ENCODE data around the gene CRYBG1.

The CRYBG1 gene, protein sequence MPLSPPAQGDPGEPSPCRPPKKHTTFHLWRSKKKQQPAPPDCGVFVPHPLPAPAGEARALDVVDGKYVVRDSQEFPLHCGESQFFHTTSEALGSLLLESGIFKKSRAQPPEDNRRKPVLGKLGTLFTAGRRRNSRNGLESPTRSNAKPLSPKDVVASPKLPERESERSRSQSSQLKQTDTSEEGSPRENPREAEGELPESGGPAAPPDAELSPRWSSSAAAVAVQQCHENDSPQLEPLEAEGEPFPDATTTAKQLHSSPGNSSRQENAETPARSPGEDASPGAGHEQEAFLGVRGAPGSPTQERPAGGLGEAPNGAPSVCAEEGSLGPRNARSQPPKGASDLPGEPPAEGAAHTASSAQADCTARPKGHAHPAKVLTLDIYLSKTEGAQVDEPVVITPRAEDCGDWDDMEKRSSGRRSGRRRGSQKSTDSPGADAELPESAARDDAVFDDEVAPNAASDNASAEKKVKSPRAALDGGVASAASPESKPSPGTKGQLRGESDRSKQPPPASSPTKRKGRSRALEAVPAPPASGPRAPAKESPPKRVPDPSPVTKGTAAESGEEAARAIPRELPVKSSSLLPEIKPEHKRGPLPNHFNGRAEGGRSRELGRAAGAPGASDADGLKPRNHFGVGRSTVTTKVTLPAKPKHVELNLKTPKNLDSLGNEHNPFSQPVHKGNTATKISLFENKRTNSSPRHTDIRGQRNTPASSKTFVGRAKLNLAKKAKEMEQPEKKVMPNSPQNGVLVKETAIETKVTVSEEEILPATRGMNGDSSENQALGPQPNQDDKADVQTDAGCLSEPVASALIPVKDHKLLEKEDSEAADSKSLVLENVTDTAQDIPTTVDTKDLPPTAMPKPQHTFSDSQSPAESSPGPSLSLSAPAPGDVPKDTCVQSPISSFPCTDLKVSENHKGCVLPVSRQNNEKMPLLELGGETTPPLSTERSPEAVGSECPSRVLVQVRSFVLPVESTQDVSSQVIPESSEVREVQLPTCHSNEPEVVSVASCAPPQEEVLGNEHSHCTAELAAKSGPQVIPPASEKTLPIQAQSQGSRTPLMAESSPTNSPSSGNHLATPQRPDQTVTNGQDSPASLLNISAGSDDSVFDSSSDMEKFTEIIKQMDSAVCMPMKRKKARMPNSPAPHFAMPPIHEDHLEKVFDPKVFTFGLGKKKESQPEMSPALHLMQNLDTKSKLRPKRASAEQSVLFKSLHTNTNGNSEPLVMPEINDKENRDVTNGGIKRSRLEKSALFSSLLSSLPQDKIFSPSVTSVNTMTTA (N-terminal part only)

DNA sequence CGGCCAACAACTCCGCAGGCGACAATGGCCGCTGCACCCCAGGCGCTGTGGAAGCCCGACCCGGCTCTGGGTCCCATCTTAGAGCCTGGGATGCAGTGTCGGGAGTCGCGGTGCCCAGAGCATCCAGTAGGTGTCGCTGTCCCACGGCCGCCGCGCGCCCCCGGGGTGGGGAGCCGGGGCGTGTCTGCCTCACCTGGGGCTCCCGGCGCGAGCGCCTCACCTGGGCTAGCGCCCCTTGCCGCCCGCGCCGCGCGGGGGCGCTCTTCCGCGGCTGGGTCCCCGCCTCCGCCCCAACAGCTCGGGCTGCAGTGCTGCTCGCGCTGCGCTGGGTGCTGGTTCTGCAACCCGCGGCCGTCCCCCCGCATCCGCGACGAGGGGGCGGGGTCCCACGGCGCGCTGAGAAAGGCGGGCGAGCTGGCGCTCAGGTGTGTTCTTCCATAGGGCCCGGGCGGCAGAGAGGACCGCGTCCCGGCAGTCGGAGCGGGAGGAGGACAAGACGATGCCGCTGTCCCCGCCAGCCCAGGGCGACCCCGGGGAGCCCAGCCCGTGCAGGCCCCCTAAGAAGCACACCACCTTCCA, at the start of gene CRYBG1:
Gene CRYBG1 (plus strand): TSS at position 308 of the 579 bp plus-strand sequence. CDS start 192 bp downstream, at position 500.
- H3K4me1 Mint-ChIP-seq = peaks cover 11% of the 10 kb centered on the region
- no peaks in the 10 kb centered on the region for H3K9me3 Mint-ChIP-seq
- no peaks in the 10 kb centered on the region for H3K36me3 Mint-ChIP-seq
- H3K27ac Mint-ChIP-seq = no peak within 1 kb of the TSS
- H3K4me3 Mint-ChIP-seq = peak within 1 kb of the TSS; percentile 79
- peaks cover 36% of the 10 kb centered on the region for H3K27me3 Mint-ChIP-seq

DNA sequence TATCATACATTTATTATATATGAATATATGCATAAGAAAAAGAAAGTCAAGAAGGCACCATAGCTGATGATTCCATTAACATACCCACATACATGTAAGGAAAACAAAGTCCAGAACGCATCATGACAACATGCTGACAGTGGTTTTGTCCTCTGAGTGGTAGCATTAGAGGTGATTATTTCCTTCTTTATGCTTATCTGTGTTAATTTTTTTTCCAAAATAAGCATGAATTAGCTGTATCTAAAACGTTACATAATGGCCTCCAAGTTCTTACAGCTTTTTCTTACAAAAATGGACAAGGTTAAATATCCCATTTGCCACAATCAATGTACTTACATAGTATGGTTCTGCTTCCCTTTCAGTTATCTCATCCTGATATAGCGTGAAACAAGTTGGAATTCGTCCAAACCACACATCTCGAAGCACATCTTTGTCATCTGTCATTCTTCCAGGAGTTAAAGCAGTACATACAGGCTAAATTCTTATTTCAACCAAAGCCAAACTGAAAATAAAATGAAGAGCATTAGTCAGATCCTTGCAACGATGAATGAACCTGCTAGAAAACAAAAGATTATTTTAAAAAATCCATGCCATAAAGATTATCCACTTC, 44.6 kb upstream of the CRYBG1 start:
- Mint-ChIP-seq H3K4me3 (no peak overlapping the region), H3K36me3 (peaks cover 21% of the 10 kb centered on the region), H3K4me1 (peaks cover 79% of the 10 kb centered on the region), H3K27ac (no peak overlapping the region), H3K27me3 (no peaks in the 10 kb centered on the region), H3K9me3 (no peaks in the 10 kb centered on the region)

DNA sequence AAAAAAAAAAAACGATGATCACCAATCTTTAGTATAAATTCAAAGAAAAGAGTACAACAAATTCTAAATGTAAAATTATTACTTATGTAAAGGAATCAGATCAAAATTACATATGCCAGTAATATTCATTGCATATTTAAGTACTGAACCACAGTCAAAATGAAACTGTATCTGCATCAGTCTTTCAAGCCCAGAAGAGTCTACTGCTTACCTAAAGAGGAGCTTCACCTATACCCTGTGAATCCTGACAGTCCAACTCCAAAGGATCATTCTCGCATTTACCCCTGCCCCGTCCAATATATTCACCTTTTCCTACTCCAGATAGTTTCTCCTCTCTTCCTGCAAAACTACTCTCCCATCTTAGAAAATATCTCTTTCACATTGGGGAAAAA, 44.1 kb upstream of the CRYBG1 start:
- H3K27me3 Mint-ChIP-seq = no peaks in the 10 kb centered on the region
- peaks cover 17% of the 10 kb centered on the region for H3K36me3 Mint-ChIP-seq
- H3K4me1 Mint-ChIP-seq = peaks cover 77% of the 10 kb centered on the region
- peak overlapping the region; percentile 66 for H3K27ac Mint-ChIP-seq
- no peak overlapping the region for H3K4me3 Mint-ChIP-seq
- no peaks in the 10 kb centered on the region for H3K9me3 Mint-ChIP-seq

DNA sequence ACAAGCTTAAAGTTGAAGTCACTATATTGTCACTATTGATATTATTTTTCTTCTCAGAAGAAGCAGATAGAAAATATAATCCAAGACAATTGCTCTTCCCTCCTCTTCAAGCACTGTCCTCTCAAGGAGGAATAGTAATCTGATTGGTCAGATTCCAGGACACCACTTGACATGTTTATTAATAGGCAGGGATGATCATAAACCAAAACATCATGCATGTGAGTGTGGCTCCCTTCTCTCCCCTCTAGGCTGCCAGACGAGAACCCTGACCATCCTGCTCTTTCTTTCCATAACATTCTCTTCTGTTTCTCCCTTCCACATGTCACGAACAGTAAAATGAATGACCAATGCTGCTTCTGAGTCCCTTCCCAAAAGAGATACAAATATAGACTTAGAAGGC, 42.5 kb upstream of the CRYBG1 start:
- H3K27ac Mint-ChIP-seq = no peak overlapping the region
- no peaks in the 10 kb centered on the region for H3K27me3 Mint-ChIP-seq
- peaks cover 16% of the 10 kb centered on the region for H3K36me3 Mint-ChIP-seq
- H3K4me1 Mint-ChIP-seq = peaks cover 80% of the 10 kb centered on the region
- no peak overlapping the region for H3K4me3 Mint-ChIP-seq
- H3K9me3 Mint-ChIP-seq = no peaks in the 10 kb centered on the region

DNA sequence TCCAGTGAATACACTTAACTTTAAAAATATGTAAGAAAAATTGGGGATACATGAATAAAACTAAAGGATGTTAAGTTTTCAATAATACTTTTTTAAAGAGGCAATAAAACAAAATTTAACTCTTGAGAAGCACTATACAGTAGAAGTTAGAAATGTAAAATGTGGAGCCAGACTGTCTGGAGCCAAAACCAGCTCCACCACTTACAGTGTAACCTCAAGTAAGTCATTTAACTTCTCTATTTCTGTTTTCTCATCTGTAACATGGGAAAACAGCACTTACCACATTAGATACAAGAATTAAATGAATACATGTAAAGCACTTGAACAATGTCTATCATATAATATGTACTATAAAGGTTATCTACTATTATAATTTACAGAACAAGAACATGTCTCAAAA, 41.7 kb upstream of the CRYBG1 start:
- no peaks in the 10 kb centered on the region for H3K9me3 Mint-ChIP-seq
- H3K27ac Mint-ChIP-seq = no peak overlapping the region
- H3K27me3 Mint-ChIP-seq = no peaks in the 10 kb centered on the region
- H3K4me3 Mint-ChIP-seq = no peak overlapping the region
- peaks cover 81% of the 10 kb centered on the region for H3K4me1 Mint-ChIP-seq
- H3K36me3 Mint-ChIP-seq = peaks cover 17% of the 10 kb centered on the region

DNA sequence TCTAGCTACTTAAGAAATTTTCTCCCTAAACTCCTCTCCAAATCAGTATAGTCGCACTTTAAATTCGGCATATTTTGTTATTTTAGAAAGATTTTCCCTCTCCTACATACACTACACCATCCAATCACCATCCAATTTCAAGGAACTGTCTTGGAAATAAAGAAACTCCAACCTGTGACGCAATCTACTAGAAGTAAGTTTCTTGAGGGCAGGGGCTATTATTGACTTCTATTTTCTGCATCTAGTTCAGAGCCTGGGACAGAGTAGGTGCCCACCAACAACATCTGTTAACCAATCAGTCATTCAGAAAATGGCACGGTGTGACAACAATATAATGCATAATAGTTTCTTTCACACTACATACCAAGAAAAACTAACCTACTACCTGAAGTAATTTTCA, 38.6 kb upstream of the CRYBG1 start:
- no peak overlapping the region for H3K27ac Mint-ChIP-seq

DNA sequence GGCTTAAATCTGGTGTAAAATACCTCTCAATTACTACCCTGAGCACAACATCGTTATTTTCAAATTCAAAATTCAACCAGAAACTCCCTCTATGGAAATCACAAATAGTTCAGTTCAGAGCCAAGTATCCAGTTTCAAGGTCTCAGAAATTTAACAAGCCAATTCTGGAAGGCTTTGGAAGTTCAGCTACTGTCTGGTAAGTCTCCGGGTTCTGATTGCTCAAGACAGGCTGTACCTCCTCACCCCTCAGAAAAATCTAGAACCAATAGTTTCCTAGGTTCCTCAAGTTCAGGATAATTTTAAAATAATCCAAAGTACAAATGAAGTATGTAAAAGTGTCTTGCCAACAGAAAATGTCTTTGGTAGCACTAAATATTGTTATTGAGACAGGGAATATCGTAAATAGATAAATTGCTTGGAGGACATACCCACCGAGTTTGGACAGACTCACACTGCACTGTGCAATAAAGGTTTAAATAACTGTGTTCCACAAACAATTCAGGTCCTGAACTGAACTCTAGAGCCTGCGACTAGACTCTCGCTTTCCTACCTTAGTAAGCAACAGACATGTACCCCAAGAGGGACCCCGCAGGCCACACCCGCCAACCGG, 35.7 kb upstream of the CRYBG1 start:
- Mint-ChIP-seq H3K27me3 (no peaks in the 10 kb centered on the region), H3K27ac (peak overlapping the region; percentile 99), H3K9me3 (no peaks in the 10 kb centered on the region), H3K36me3 (peaks cover 9% of the 10 kb centered on the region), H3K4me1 (peaks cover 56% of the 10 kb centered on the region), H3K4me3 (peak overlapping the region; percentile 100)

More for the DNA sequence above, 38.6 kb upstream of the CRYBG1 start:
- Mint-ChIP-seq H3K27me3 (no peaks in the 10 kb centered on the region), H3K4me1 (peaks cover 77% of the 10 kb centered on the region), H3K4me3 (peak overlapping the region; percentile 60), H3K36me3 (peaks cover 12% of the 10 kb centered on the region), H3K9me3 (no peaks in the 10 kb centered on the region)

DNA sequence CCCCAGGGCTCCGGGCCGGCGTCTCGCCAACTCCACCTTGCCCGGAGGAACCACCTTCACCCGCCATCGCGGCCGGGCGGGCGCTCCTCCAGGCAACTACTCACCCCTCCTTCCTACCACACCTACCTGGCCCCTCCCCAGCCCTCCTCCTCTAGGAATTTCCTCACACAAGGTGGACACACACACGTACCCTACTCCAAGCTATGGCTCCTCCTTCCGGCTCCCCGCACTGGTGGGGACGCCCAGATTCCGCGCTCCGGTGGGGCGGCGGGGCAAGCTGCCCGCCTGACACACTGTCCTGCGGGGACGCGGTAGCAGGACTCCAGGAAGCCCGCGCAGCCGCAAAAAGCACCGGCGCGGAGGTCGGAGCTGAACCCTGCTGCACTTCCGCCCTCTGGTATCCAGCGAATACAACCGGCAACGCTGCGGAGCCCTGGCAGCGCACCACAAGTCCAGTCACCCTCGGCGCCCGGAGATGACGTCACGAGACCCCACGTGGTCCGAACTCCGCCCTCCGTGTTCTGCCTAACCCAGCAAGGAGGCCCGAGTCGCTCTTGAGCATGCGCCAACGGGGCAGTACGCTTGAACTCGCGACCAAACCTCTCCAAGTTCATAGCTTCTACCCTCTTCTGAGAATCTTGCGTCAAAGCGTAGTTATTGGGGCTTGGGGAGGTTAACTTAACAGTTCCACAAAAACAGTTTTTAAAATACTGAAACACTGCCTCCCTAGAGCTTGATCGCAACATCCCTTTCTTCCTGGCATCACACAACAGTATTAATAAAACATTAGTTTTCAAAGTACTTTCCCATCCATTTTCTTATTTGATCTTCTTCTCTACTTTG, 35.0 kb upstream of the CRYBG1 start, which contains the start of gene ATG5:
Gene ATG5 (minus strand): TSS at position 425 of the 843 bp plus-strand sequence. CDS start 9,552 bp downstream, outside the sequence.
- Mint-ChIP-seq H3K27me3 (peaks cover 3% of the 10 kb centered on the region), H3K27ac (peak within 1 kb of the TSS; percentile 99), H3K4me1 (peaks cover 49% of the 10 kb centered on the region), H3K9me3 (no peaks in the 10 kb centered on the region), H3K4me3 (peak within 1 kb of the TSS; percentile 100), H3K36me3 (peaks cover 9% of the 10 kb centered on the region)

DNA sequence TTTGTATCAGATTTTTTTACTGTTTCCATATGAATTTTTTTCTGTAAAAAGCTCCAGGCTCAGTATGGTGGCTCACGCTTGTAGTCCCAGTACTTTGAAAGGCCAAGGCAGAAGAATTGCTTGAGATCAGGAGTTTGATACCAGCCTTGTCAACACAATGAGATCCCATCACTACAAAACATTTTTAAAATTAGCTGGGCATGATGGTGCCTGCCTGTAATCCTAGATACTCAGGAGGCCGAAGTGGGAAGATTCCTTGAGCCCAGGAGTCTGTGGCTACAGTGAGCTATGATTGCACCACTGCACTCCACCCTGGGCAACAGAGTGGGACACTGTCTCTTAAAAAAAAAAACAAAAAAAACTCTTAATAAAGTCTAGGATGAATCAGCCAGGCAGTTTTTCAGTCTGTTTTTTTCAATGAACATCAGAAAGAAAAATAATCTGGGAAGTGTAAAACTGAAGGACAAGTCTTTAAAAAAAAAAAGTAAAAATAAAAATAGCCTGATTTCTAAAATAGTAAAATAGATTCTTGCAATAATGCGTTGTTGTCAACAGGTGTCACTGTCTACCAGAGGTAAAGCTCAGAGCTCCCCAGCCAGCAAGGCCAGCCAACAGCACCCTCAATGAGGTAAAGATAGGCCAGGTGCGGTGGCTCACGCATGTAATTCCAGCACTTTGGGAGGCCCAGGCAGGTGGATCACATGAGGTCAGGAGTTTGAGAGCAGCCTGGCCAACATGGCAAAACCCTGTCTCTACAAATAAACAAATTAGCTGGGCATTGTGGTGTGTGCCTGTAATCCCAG, 25.7 kb upstream of the CRYBG1 start:
- Mint-ChIP-seq H3K36me3 (no peaks in the 10 kb centered on the region), H3K4me3 (no peak overlapping the region), H3K27me3 (peaks cover 10% of the 10 kb centered on the region), H3K4me1 (peaks cover 7% of the 10 kb centered on the region), H3K9me3 (no peaks in the 10 kb centered on the region), H3K27ac (no peak overlapping the region)

DNA sequence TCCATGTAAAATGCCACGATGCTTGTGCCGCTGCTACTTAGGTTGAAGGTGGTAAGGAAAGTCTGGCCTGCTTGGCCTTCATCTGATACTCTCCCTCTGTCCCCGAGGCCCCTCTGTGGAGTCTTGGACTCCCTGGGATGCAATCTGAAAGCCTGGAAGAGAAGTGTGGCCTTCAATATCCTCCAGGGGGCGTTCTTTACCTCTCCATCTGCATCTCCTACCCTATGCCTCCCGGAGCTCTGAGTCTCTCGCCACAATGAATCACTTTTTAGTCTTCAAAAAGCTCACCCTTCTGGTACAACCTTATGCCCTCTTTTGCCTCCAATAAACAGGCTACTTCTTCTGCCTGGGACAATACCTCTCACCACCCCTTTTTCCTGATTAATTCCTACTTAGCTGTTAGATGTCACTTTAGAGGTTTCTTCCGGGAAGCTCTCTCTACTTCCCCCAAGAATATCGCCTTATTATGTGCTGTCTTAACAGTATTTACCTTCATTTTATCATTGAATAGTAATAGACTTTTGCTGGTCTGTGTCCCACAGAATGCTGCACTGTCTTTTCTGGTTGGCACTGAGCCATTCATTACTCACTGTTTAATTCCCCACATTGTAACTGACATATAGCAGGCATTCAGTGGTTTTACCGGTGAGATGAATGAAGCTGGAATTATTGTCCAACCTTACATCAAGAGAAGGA, 21.0 kb upstream of the CRYBG1 start:
- Mint-ChIP-seq H3K4me1 (peaks cover 7% of the 10 kb centered on the region), H3K9me3 (no peaks in the 10 kb centered on the region), H3K4me3 (peak overlapping the region; percentile 32), H3K27me3 (peaks cover 6% of the 10 kb centered on the region), H3K36me3 (no peaks in the 10 kb centered on the region), H3K27ac (no peak overlapping the region)

DNA sequence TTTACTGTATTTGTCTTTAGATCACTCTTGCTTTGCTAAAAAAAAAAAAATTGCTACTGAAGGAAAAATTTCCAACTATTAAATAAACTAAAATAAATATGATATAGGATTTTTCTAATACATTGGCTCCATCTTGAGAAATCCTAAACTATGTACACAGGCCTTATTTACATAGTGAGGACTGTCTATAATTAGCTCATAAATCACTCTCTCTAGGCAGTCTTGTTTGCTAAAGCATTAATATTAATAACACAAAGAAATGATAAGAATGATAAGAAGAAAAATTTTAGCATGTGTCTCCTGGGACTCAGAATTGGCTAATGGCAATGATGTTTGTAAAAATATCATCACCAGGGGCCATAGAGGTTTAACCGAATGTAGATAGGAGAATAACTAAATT, 13.3 kb upstream of the CRYBG1 start:
- H3K27me3 Mint-ChIP-seq = peaks cover 7% of the 10 kb centered on the region
- H3K27ac Mint-ChIP-seq = no peak overlapping the region
- peaks cover under 1% of the 10 kb centered on the region for H3K9me3 Mint-ChIP-seq
- H3K4me3 Mint-ChIP-seq = no peak overlapping the region
- no peaks in the 10 kb centered on the region for H3K36me3 Mint-ChIP-seq
- no peaks in the 10 kb centered on the region for H3K4me1 Mint-ChIP-seq

DNA sequence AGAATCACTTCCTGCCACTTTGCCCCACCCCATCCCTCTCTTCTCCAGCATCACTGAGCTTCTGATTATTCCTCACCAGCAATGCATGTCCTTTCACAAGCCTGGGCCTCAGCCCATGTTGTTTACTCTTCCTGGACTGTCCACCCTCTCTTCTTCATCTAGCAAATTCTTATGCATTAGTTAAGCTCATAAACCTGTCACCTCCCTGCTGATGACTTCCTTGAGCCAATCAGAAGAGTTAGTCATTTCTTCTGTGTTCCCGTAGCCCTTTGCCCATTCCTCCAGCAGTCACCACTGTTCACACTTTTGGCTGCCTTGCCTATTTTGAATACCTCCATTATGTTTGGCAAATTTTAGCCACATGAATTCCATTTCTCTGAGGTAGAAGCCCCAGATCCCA, 4.1 kb upstream of the CRYBG1 start:
- H3K4me3 Mint-ChIP-seq = no peak overlapping the region
- H3K9me3 Mint-ChIP-seq = peaks cover 8% of the 10 kb centered on the region
- peaks cover 10% of the 10 kb centered on the region for H3K4me1 Mint-ChIP-seq
- H3K27ac Mint-ChIP-seq = no peak overlapping the region
- H3K36me3 Mint-ChIP-seq = peaks cover 3% of the 10 kb centered on the region
- H3K27me3 Mint-ChIP-seq = peaks cover 47% of the 10 kb centered on the region

All from activated naive CD4-positive, alpha-beta T cell treated with anti-CD3 and anti-CD28 coated beads, Interleukin-2, amount 50 U/mL, for 24 hours (primary cell).